ENCODE data around the gene ARHGAP6.
"Not testable (repeated sequence)": the region's sequence is repeated elsewhere in the genome, so short reads cannot be mapped to it uniquely, and the experiment has no call there.

Gene ARHGAP6

DNA sequence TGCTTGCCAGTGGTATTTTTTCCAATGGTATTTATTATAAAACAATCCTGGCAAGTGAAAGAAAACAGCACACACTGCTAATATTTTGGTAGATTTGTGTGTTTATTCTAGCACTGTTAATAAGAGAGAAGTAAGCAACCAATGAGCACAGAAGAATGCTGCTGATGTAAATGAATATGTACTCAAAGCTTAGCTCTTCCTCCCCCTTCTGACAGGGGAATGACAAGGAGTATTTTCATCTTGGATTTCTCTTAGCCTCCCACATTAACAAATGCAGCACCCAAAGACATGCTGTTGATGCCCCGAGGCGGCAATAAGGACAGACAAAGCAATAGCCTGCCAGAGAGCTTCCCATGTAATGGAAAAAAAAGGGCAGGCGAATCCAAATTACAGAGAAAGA lies 18.6 kb downstream of the ARHGAP6 start:
- DNase-seq = no peak

DNA sequence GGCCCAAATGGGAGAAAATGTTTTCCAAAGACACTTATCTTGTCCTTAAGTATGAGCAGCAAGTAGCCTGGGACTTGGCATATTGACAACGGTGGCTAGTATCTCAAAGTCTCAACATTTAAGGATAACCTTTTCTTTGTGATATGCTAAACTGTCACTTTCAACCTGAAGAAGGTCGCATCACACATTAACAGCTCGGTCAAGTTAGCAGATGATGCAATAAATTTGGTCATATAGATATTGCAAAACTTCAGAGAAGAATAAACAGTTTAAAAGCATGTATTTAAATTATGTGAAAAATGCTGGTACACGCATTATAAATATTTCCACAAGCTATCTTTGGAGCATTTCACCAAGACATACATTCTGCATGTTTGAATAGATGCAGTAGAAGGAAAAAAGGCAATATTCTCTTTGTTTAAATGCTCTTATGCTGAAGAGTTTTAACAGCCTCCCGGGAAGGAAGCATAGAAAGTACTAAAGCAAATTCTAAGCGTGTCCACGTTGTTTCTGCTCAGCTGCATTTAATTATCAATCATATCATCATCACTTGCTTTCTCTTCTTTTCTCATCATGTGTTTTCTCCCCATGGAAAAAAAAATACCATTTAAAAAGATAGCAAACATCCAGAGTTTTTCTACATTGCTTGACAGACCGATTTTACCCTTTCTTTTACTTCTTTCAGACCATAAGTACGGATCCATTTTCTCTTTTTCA lies 24.2 kb downstream of the ARHGAP6 start:
- DNase-seq = no peak

DNA sequence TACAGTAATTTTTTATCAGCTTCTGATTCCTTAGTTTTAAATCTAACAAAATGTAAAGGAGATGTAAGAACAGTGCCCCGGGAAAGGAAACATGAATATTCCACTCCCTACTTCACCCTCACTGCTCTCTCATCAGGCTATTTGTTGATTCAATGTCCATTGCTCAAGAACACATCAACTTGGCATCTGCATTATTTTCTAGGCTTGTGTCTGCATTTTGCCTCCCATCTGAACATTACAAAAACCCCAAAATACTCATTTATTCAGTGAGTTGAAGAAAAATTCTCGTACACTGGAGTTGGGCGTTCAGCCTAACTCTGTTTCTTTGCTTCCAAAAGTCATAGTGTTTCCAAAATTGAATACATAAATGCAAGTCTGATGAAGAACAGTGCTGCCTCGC lies 25.6 kb downstream of the ARHGAP6 start:
- no peak for DNase-seq

DNA sequence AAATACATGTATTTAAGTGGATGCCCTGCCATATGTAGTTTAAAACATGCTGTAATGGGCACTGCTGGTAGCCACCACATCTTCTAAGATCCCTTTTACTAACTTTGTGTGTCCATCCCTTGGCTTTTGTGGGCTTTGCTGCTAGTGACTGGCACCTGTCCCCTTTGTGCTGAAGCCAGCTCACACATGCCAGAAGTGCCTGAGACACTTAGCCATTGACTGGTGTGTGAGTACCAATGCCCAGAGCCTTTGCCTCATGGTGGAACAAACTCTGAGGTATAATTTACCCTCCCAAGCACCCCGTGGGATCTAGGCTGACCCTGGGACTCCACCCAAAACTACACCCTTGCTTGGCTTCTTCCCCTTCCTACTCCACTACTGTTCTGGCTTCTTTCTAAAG lies 33.0 kb downstream of the ARHGAP6 start:
- no peak for DNase-seq

DNA sequence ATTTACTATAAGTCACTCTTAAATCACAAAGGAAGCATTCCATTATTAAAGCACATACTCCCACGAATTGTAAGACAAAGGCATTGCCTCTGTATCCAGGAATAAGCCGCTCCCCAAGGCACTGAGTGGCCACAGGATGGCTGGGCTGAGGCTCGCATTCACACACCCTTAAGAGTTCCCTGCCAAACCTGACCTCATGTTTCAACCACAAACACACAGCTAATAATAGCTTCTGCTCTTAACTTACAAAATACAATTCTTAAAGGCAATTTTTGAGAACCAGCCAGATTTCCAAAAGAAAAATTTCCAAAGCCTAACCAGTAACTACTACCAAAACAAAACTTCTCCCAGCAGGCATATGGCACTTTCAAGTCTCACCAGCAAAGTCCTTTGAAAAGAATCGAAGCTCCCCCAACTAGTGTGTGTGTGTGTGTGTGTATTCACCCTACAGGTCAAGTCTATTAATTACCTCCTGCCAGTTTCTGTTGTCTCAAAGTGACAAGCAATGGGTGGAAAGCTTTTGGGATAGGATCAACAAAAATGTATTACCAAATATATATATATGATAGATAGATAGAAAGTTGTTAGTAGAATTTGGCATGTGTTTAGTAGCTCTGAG lies 36.0 kb downstream of the ARHGAP6 start:
- DNase-seq = no peak

DNA sequence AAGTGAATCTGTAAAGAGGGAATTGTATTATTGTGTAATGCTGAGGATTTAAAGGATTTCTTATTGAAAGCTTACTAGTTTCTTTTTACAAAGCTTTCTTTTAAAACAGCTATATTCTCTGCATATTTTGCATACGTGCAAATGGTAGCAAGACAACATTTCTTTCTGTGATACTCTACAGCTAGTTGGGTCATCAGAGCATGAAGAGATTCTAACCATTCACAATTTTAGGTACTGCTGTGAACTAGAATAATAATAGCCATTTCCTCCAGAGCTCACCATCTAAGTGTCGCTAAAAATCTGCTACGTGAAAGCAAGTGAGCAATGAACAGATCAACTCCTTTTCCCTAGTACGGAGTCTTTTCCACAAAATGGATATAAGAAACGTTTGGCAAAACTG lies 37.3 kb downstream of the ARHGAP6 start:
- no peak for DNase-seq

DNA sequence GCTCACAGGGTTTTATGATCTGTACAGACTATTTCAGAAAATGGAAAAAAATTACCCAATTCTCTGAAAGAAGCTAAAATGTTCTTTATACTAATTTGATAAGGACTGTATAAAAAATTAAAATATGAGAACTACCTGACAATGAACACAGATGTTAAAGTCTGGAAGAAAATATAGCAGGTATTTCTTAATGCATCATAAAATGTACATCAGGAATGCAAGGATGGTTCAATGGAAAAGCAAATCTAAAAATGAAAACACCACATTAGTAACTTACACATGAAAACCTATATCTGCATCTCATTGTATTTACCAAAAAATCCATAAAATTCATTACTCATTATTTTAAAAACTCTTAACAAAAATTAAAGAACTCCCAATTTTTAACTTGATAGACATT lies 39.4 kb downstream of the ARHGAP6 start:
- no peak for DNase-seq

DNA sequence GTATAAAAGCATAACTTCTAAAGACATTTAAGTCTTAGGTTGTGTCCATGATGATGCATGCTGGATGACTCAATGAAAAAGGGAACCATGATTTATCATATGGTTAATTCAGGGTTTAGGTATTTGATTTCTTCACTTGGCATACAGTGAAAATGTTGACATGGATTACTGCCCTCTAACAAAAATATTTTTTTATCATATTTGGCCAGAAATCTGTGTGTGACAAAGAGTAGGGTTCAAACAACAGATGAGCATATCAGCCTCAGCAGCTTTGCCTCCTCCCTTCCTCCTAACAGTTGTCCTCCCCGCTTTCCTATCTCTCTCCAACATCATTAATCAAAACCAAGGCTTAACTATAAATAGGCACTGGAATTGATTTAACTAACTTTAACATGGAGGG lies 46.3 kb downstream of the ARHGAP6 start:
- no peak for DNase-seq

DNA sequence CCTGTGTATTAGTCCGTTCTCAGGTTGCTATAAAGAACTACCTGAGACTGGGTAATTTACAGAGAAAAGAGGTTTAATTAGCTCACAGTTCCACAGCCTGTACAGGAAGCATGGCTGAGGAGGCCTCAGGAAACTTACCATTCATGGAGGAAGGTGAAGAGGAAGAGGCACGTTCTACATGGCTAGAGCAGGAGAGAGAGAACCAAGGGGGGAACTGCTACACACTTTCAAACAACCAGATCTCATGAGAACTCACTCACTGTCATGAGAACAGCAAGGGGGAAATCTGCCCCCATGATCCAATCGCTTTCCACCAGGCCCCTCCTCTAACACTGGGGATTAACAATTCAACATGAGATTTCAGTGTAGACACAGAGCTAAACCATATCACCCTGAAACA lies 51.5 kb downstream of the ARHGAP6 start:
- DNase-seq = not testable (repeated sequence)

DNA sequence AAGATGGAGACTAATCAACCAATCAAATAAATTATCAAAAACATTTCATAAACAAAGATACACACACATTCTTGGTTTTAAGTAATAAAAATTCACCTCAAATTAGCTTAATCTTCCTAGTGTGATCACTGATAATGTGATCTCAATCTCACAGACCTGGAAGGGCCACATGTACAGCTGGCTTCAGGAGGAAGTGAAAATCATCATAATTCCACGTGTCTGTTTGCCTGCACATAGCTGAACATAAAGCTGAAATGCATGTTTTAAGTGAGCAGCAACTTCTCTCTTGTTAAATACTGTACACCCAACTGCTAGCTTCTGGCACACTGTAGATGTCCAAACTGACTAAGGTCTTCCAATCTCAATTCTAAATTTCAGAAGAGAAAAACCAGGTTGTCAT lies 53.8 kb downstream of the ARHGAP6 start:
- DNase-seq = no peak

DNA sequence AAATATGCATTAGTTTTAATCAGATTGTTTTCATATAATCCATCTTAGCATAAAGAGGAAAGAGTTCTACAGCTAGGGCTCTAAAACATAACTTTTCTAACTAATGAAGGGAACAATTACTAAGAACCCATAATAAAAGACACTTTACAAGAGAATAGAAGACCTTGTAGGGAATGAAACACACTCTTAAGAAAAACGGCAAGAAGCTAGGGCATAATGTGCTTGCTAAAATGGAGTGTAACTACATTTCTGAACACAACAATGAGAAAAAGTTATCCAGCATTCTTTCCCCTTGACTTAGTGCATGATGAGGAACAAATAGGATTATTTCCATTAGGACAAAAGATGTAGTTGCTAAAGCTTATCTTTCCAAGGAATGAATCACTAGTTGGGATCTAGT lies 54.6 kb downstream of the ARHGAP6 start:
- no peak for DNase-seq

DNA sequence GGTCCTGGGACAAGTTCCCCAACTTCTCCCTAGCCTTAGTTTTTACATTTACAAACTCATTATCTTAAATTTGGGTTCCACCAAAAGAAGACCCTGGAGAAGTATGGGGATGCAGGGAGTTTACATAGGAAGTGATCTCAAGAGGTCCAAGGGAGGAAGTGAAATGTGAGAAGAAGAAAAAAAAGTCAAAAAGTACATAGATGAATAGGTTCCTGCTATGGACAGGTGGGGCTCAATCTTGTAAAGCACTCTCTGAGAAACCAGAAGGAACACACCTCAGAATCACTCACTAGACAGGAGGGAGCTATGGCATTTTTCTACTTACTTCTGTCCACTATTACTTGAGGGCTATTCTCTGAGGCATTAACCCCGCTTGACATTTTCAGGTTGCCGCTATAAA lies 56.6 kb downstream of the ARHGAP6 start:
- no peak for DNase-seq

DNA sequence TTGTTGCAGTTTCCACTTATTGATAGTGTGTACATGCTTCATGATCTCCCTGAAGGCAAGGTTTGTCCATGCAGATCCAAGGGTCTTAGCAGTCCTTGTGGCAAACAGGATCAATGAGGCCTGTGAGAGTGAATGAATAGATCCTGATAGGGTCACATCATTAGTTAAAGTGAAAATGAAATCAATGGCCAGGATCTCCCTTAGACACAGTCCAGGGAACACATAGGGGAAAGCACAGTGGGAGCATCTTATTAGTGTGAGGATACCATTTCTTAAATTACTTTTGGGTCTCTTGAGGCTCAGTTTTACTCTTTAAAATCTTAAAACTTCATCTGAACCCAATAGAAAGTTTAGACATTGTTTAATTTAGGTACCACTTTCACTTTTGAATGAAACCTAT lies 59.3 kb downstream of the ARHGAP6 start:
- DNase-seq = no peak

DNA sequence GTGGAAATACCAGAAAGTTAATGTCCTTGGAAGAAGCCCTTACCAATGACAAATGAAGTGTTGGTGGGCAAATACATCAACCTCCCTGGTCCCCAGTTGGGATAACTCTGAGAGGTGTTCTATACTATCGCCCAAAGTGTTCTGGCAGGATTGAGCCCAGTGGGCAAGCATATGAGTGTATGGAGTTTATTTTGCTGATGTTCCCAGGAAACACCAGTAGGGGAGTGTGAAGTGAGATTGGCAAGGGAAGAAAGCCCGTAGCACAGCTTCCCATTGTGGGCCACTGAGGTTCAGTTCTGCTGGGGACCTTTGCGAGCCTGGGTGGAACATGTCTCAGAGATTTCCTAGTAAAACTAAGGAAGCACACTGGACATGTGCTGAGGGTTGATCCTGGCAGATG lies 65.1 kb downstream of the ARHGAP6 start:
- no peak for DNase-seq

DNA sequence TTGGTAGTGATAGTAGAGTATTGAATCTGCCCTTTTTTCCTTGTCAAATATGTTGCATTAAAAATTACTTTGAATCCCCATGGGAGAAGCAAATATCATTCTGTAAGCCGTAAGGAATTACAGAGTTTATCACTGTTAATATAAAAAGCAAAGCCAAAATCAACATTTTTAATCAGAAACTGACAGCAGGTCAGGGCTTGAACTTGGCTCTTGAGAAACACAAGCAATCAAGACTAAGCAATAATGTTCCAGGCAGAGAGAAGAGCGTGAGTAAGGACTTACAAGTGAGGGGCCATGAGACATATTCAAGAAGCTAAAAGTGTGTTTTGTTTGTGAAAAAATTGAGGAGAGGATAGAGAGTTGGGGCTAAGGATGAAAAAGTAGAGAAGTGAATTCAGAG lies 68.2 kb downstream of the ARHGAP6 start:
- DNase-seq = no peak

DNA sequence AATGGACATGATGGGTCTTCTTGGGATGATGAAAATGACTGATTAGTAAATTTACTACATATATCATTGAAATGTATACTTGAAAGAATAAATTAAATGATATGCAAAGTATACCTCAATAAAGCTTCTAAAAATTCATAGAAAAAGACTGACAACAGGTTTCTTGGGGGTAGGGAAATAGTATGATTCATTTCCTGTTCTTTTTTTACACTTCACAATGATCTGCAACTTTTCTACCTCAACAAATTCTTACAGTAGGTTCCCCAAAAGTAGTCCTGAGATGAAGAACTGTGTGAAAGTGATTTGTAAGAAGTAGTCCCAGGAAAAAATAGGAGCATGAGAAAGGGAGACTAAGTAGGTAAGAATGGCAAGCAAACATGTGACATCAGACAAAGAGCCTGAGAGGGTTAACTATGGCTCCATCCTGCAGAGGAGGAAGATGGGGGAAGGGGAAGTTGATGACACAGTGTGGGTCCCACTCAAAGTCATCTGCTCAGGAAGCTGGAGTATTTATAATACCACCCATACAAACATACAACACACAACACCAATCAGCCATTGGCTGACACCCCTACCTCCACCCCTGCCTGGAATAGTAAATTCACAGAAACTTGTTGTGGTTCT lies 73.9 kb downstream of the ARHGAP6 start:
- DNase-seq = peak; percentile 14 to 56

DNA sequence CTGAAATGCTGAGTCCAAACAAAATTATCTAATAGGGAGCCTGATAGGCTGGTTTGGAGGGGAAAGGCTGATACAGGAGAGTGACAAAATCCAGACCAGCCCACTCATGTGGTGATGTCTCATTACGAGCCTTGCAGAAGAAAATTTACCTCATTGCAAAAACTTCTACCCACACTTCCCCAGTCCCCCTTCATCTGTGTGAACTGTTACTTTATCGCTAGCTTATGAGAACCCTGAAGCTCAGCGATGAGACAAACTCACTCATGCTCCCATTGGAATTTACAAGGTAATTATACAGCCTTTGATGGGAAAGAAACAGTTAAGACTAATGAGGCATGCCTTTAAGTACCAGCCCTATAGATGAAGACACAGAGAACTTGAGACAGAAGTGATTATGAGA lies 76.1 kb downstream of the ARHGAP6 start:
- DNase-seq = peak; percentile 34 to 80

DNA sequence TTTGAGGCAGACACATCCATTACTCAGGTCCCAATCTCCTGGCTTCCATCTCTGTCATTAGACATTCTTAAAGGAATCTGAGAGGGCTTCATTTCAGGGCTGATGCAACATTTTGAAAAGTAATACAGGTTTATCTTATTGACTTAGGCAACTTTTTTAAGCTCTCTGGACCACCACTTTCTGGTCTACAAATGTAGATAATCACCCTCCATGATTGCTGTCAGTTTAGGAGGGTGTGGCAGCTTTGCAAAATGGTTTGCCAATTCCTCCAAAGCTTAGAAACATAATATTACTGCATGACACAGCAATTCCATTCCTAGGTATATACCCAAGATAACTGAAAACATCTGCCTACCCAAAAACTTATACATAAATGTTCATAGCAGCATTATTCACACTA lies 77.6 kb downstream of the ARHGAP6 start:
- DNase-seq = no peak

DNA sequence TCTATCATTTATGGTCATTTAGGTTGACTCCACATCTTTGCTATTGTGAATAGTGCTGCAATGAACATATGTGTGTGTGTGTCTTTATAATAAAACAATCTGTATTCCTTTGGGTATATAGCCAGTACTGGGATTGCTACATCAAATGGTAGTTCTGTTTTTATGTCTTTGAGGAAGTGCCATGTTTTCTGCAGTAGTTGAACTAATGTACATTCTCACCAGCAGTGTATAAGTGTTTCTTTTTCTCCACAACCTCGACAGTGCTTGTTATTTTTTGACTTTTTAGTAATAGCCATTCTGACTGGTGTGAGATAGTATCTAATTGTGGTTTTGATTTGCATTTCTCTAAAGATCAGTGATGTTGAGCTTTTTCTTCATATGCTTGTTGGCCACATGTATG lies 80.5 kb downstream of the ARHGAP6 start:
- peak in 1 of 2 donors; percentile 10 for DNase-seq

DNA sequence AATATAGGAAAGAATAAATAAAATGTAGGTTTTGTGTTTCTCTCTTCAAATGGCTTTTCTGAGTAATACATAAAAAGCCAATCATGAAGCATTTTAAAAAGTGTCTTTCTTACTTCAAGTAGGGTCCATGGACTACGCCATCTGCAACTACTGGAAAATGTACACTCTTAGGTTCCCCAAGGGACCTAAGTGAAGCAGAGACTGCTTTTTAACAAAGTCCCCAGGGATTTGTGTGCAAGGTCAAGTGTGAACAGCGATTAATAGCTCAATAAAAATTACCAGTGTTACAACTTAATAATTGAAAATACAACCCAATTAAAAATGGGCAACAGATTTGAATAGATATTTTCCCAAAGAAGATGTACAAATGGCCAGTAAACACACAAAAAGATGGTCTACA lies 84.9 kb downstream of the ARHGAP6 start:
- no peak for DNase-seq

DNA sequence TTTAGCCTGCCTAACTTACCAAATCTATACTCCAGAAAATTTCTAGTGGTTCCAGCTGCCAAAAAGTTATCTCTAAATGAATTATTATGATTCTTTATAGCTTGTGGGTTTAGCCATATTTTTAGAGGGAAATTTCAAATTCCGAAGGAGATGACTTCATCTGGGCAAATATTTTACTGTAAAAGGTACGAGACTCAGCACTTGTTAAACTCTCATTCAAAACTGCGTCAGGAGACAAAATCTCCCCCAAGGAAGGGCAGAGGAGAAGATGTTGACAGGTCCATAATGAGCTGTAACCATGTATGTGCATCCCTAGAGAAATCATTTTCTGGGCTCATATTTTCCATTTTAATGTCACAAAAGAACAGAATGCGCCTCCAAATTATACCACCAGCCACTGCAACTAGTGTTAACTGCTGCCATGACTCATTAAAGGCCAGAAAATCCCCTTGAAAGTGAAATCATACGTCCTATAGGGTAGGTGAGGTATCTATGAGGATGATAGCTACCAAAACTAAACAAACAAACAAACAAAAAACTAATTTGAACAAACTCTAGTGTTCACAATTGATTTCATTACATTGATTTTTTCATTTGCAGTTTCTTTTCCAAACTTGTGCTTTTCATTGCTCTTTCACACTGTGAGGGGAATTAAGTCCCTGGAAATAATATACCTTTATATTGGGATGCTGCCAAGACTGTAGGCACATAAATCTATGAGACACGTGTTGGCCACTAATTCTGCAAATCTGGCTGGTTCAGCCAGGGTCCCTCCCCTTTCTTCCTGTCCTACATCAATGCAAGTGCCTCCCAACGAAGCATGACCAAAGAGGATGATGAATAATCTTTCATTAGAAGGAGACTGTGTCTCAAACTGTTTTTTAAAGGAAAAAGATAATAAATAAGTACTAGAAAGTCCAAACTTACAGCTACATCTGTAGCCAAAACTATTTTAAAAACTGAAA lies 85.8 kb downstream of the ARHGAP6 start:
- no peak for DNase-seq

DNA sequence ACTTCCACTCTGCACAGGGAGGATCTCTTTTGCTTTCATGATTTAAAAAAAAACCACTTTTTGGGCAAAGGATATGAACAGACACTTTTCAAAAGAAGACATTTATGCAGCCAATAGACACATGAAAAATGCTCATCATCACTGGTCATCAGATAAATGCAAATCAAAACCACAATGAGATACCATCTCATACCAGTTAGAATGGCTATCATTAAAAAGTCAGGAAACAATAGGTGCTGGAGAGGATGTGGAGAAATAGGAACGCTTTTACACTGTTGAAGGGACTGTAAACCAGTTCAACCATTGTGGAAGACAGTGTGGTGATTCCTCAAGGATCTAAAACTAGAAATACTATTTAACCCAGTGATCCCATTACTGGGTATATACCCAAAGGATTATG lies 87.4 kb downstream of the ARHGAP6 start:
- DNase-seq = not testable (repeated sequence)

DNA sequence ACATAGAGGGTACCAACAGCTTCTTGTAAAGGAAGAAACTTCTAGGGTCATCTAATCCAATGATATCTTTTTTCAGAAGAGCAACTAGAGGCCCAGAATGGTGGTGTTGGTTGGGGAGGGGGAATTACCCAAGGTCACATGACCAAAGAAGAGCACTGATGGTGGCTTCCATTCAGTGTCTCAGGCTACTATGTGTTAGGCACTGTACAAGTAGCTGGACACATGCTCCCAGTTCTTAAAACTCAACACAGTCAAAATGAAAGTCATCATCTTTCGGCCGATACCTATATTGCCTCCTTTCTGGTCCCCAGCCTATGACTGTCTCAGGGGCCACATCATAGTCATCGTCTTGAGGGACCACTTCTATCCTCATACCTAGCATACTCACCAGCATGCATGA lies 88.1 kb downstream of the ARHGAP6 start:
- no peak for DNase-seq

All from inflammatory macrophage treated with lipopolysaccharide for 1 hour (primary cell).